DND-41 (cell line): Measurements from ENCODE around the gene TYK2.

Source experiments
- ATAC-seq: fragments of 200-7000 bp; cut with Tn5 transposase; 3 replicates; pipeline ENCODE4 v1.9.1; 2021; ENCODE audit warnings: low read depth; ENCODE audit not compliant: insufficient read depth
- DNase-seq: peaks from one replicate; pipeline ENCODE4 v3.0.0-alpha.2; 2020
- H2AFZ ChIP-seq: 2 replicates; pipeline ENCODE4 v1.6.0; 2012; ENCODE audit warnings: low read depth, low read length
- H3K27ac ChIP-seq: 2 replicates; pipeline ENCODE4 v1.5.1; 2012; ENCODE audit warnings: low read length, inconsistent platforms
- H3K27me3 ChIP-seq: fragments of 200-600 bp; sonication (generic); 2 replicates; pipeline ENCODE4 v1.6.0; 2012; ENCODE audit warnings: low read length, mild to moderate bottlenecking, inconsistent platforms; ENCODE audit not compliant: insufficient read depth, poor library complexity
- H3K36me3 ChIP-seq: 2 replicates; pipeline ENCODE4 v1.5.1; 2012; ENCODE audit warnings: low read length, inconsistent platforms; ENCODE audit not compliant: insufficient read depth
- H3K4me1 ChIP-seq: 2 replicates; pipeline ENCODE4 v1.5.1; 2012; ENCODE audit warnings: mild to moderate bottlenecking, low read length; ENCODE audit not compliant: insufficient read depth
- H3K4me2 ChIP-seq: 2 replicates; pipeline ENCODE4 v1.6.0; 2012; ENCODE audit warnings: mild to moderate bottlenecking, moderate library complexity, low read length, inconsistent platforms; ENCODE audit not compliant: insufficient read depth
- H3K4me3 ChIP-seq, 2 experiments: fragments of 200-600 bp in 1 of 2; shearing (Covaris generic) in 1 of 2; 2 replicates each; pipeline ENCODE4 v1.5.1; 2012 to 2016; ENCODE audit warnings: inconsistent platforms in 2 of 2, low read length in 2 of 2, mild to moderate bottlenecking in 2 of 2, low read depth in 1 of 2, moderate library complexity in 1 of 2
- H3K79me2 ChIP-seq: 2 replicates; pipeline ENCODE4 v1.6.0; 2012; ENCODE audit warnings: low read length, inconsistent platforms; ENCODE audit not compliant: insufficient read depth
- H3K9ac ChIP-seq: 2 replicates; pipeline ENCODE4 v1.6.0; 2012; ENCODE audit warnings: low read depth, mild to moderate bottlenecking, inconsistent platforms, low read length, moderate library complexity
- H3K9me3 ChIP-seq: 2 replicates; pipeline ENCODE4 v1.5.1; 2012; ENCODE audit warnings: low read length, moderate library complexity, mild to moderate bottlenecking, inconsistent platforms; ENCODE audit not compliant: insufficient read depth, severe bottlenecking
- H4K20me1 ChIP-seq: 2 replicates; pipeline ENCODE4 v1.6.0; 2012; ENCODE audit warnings: low read length; ENCODE audit not compliant: insufficient read depth
- EZH2 ChIP-seq: IDR thresholded peaks from 3 replicates; pipeline ENCODE4 v1.6.1; 2012; ENCODE audit warnings: borderline replicate concordance, low read depth, mild to moderate bottlenecking, moderate library complexity, low read length, inconsistent platforms; ENCODE audit not compliant: severe bottlenecking
- TF ChIP-seq, protein P1 (sequence below): IDR thresholded peaks from 2 replicates; pipeline ENCODE4 v1.5.1; 2012; ENCODE audit warnings: borderline replicate concordance, low read length, moderate library complexity, mild to moderate bottlenecking; ENCODE audit not compliant: poor library complexity, severe bottlenecking; ENCODE audit errors: extremely low read depth

TYK2 gene

DNA sequence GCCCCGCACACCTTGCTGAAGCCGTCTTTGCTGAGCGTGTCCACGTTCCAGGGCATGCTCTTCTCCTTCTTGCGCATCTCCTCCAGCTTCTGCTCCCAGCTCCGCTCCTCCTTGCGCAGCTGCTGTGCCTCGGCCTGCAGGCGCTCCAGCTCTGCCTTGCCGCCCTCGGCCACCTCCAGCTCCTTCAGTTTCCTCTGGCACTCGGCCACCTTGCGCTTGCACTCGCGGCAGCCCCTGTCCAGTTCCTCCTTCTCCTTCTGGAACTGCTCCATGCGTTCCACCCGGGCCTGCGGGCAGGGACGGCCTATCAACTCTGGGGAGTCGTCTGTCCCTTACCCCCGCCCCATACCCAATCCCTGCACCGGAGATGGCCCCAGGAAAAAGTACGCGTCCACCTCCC, 15.5 kb upstream of the TYK2 start:
- Histone ChIP-seq H2AFZ (no peak overlapping the region), H3K27me3 (no peaks in the 10 kb centered on the region), H3K9ac (no peak overlapping the region), H3K4me3 (no peak overlapping the region), H3K27ac (no peak overlapping the region), H4K20me1 (peaks cover 31% of the 10 kb centered on the region), H3K79me2 (peaks cover 38% of the 10 kb centered on the region), H3K4me1 (peaks cover 7% of the 10 kb centered on the region), H3K9me3 (no peaks in the 10 kb centered on the region), H3K36me3 (peaks cover 68% of the 10 kb centered on the region), H3K4me2 (no peak overlapping the region)
- TF ChIP-seq EZH2: no peak
- TF ChIP-seq, protein P1, sequence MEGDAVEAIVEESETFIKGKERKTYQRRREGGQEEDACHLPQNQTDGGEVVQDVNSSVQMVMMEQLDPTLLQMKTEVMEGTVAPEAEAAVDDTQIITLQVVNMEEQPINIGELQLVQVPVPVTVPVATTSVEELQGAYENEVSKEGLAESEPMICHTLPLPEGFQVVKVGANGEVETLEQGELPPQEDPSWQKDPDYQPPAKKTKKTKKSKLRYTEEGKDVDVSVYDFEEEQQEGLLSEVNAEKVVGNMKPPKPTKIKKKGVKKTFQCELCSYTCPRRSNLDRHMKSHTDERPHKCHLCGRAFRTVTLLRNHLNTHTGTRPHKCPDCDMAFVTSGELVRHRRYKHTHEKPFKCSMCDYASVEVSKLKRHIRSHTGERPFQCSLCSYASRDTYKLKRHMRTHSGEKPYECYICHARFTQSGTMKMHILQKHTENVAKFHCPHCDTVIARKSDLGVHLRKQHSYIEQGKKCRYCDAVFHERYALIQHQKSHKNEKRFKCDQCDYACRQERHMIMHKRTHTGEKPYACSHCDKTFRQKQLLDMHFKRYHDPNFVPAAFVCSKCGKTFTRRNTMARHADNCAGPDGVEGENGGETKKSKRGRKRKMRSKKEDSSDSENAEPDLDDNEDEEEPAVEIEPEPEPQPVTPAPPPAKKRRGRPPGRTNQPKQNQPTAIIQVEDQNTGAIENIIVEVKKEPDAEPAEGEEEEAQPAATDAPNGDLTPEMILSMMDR: no peak
- DNase-seq (no peak), ATAC-seq (no peak)

DNA sequence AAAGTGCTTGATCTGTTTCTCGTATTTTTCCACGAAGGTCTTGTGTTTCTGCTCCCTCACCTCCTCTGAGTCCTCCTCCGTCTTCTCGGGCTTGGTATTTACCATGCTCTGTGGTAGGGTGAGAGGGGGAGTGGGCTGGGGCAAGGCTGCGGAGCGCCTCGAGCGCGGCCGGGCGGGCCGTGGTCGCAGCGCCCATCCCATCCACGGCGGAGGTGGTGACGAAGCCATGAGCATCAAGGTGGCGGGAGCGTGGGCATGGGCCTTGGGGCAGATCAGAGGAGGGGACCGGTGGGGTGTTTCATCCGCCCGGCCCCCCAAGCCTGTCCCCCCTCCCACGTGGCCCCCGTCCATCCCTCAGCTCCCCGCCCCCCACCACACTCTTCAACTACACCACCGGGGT, 15.1 kb upstream of the TYK2 start:
- Histone ChIP-seq H2AFZ (no peak overlapping the region), H3K27me3 (no peaks in the 10 kb centered on the region), H3K9ac (no peak overlapping the region), H3K4me1 (peaks cover 2% of the 10 kb centered on the region; the same call in 1 of the 2 replicates), H3K27ac (no peak overlapping the region), H3K4me3 (no peak overlapping the region), H3K9me3 (no peaks in the 10 kb centered on the region), H4K20me1 (peaks cover 27% of the 10 kb centered on the region), H3K79me2 (peaks cover 33% of the 10 kb centered on the region), H3K36me3 (peaks cover 66% of the 10 kb centered on the region), H3K4me2 (no peak overlapping the region)
- no peak for ATAC-seq
- TF ChIP-seq, protein P1: no peak
- no peak for DNase-seq

DNA sequence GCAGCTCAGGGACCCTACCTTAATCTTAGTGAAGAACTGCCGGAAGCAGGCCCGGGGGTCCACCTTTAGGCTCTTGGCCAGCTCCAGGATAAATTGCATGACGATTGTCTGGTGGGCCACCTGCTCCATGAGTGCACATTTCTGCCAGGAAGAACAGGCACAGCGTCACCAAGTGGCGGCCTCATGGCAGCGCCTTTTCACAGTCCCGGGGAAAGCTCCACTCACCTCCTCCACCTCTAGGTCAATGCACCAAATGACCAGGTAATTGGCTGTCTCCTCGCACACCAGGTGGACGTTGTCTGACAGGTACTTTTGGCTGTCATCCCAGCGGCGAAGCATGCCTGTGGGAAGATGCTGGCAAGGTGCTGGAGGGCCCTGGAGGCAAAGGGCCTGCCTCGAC, 14.6 kb upstream of the TYK2 start:
- H3K79me2 ChIP-seq: peaks cover 29% of the 10 kb centered on the region
- H3K36me3 ChIP-seq: peaks cover 67% of the 10 kb centered on the region
- no peaks in the 10 kb centered on the region for H3K27me3 ChIP-seq
- DNase-seq: no peak
- no peak overlapping the region for H3K4me2 ChIP-seq
- H3K9me3 ChIP-seq: no peaks in the 10 kb centered on the region
- peaks cover 23% of the 10 kb centered on the region for H4K20me1 ChIP-seq
- no peak for ATAC-seq
- H2AFZ ChIP-seq: no peak overlapping the region
- no peak overlapping the region for H3K9ac ChIP-seq
- no peaks in the 10 kb centered on the region for H3K4me1 ChIP-seq
- H3K27ac ChIP-seq: no peak overlapping the region
- TF ChIP-seq, protein P1: no peak
- no peak for TF ChIP-seq EZH2
- no peak overlapping the region for H3K4me3 ChIP-seq

DNA sequence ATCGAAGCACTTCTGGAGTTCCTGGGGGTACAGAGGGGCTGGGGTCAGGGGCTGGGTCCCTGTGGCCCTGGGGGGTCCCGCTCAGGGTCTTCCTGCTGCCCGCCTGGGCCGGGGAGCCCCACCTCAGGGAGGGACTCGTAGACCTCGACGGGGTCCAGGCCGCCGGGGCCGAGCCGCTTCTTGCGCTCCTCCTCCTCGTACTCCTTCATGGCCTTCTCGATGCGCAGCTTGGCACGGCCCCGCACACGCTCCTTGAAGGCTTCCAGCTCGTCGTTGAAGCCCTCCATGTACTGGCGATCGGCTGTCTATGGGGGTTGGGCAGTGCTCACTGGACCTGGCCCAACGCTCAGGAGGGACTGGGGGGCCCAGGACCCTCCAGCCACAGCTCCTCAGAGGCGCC, 12.8 kb upstream of the TYK2 start:
- Histone ChIP-seq H3K4me1 (no peaks in the 10 kb centered on the region), H3K79me2 (peaks cover 13% of the 10 kb centered on the region), H3K27me3 (no peaks in the 10 kb centered on the region), H3K4me2 (no peak overlapping the region), H3K9ac (no peak overlapping the region), H3K27ac (no peak overlapping the region), H3K4me3 (no peak overlapping the region), H4K20me1 (peaks cover 12% of the 10 kb centered on the region), H3K36me3 (peaks cover 59% of the 10 kb centered on the region), H3K9me3 (no peaks in the 10 kb centered on the region), H2AFZ (no peak overlapping the region)
- TF ChIP-seq EZH2: no peak
- TF ChIP-seq, protein P1: no peak
- ATAC-seq: no peak
- no peak for DNase-seq
